HCT116 (cell line): Measurements from ENCODE around the gene RXFP4. TPM values are rescaled to one million over a fixed set of nuclear protein-coding genes. Genes with fewer than 3 reads are reported as not detected.

Source experiments
- ATAC-seq: fragments of 200-7000 bp; cut with Tn5 transposase; 2 replicates; pipeline ENCODE4 v1.9.1; 2020; ENCODE audit warnings: mild to moderate bottlenecking, moderate library complexity
- BruUV-seq: library from RNA; stranded (reverse); fragments of 400-500 nt; replicated peaks from 2 replicates; lab custom pipeline; 2021; lab: Mats Ljungman, UMichigan
- CTCF ChIA-PET: fragments of 300-600 bp; sonication (Branson Sonifier 250); formaldehyde crosslinking; loops from one replicate; lab custom pipeline; 2021; ENCODE audit warnings: antibody characterized with exemption; lab: Charles Lee
- POLR2A ChIA-PET: fragments of 300-600, 350-600 bp; sonication (Branson Sonifier 250); formaldehyde crosslinking; loops from one replicate; lab custom pipeline; 2021; ENCODE audit warnings: antibody characterized with exemption; lab: Charles Lee
- RAD21 ChIA-PET, 2 experiments: fragments of 300-600 bp; sonication (Branson Sonifier 250); formaldehyde crosslinking; loops; one replicate each; lab custom pipeline; 2023; ENCODE audit warnings: low total read pairs in 2 of 2; ENCODE audit not compliant: uncharacterized antibody in 2 of 2, unreplicated experiment in 2 of 2, low non-redundant PET in 1 of 2; lab: Charles Lee
- DNase-seq: peaks from one replicate; pipeline ENCODE4 v3.0.0-alpha.2; 2010; ENCODE audit warnings: low read depth, low spot score
- H2AFZ ChIP-seq: fragments of 200-600 bp; shearing (Covaris generic), sonication (generic); 2 replicates; pipeline ENCODE4 v1.6.1; 2017; ENCODE audit warnings: low read depth, mixed run types, mixed read lengths, antibody characterized with exemption, low read length; ENCODE audit not compliant: poor library complexity, severe bottlenecking
- H3K27ac ChIP-seq: 2 replicates; pipeline ENCODE4 v1.5.1; 2012; ENCODE audit warnings: low read depth, low read length
- H3K27me3 ChIP-seq: fragments of 200-600 bp; sonication (generic); 2 replicates; pipeline ENCODE4 v1.6.1; 2016; ENCODE audit warnings: mixed run types, low read length, mixed read lengths; ENCODE audit not compliant: insufficient read depth
- H3K36me3 ChIP-seq, 2 experiments: fragments of 200-500 bp in 1 of 2; fragments of 200-600 bp in 1 of 2; sonication (Bioruptor generic) in 1 of 2; sonication (generic) in 1 of 2; 2 replicates each; pipeline versions ENCODE4 v1.5.1 to v1.6.1; 2014 to 2016; ENCODE audit warnings: low read length in 2 of 2, inconsistent platforms in 1 of 2, mixed read lengths in 1 of 2, mixed run types in 1 of 2; ENCODE audit not compliant: insufficient read depth in 2 of 2, control insufficient read depth in 1 of 2
- H3K4me1 ChIP-seq, 2 experiments: fragments of 200-600 bp in 1 of 2; sonication (generic) in 1 of 2; 2 replicates each; pipeline versions ENCODE4 v1.5.1 to v1.6.1; 2012 to 2017; ENCODE audit warnings: low read length in 2 of 2, inconsistent platforms in 1 of 2, mild to moderate bottlenecking in 1 of 2, mixed read lengths in 1 of 2, mixed run types in 1 of 2, moderate library complexity in 1 of 2; ENCODE audit not compliant: insufficient read depth in 2 of 2, control insufficient read depth in 1 of 2
- H3K4me2 ChIP-seq: fragments of 200-600 bp; sonication (generic); 2 replicates; pipeline ENCODE4 v1.6.1; 2017; ENCODE audit warnings: mixed run types, low read length, mixed read lengths
- H3K4me3 ChIP-seq, 2 experiments: fragments of 200-600 bp in 1 of 2; sonication (generic) in 1 of 2; replicated peaks in 1 of 2; 2 replicates each; pipeline ENCODE4 v1.5.1; 2011 to 2016; ENCODE audit warnings: low read length in 2 of 2, control low read depth in 1 of 2, low read depth in 1 of 2, mild to moderate bottlenecking in 1 of 2, mixed read lengths in 1 of 2, mixed run types in 1 of 2
- H3K79me2 ChIP-seq: fragments of 200-600 bp; sonication (generic); 2 replicates; pipeline ENCODE4 v1.6.1; 2017; ENCODE audit warnings: mild to moderate bottlenecking, mixed run types, low read length, moderate library complexity, mixed read lengths; ENCODE audit not compliant: insufficient read depth
- H3K9ac ChIP-seq: fragments of 200-600 bp; sonication (generic); 2 replicates; pipeline ENCODE4 v1.6.1; 2016; ENCODE audit warnings: low read length, mixed read lengths
- H3K9me2 ChIP-seq: fragments of 200-600 bp; sonication (generic), shearing (Covaris generic); 2 replicates; pipeline ENCODE4 v1.6.1; 2017; ENCODE audit warnings: mixed run types, mild to moderate bottlenecking, moderate library complexity; ENCODE audit not compliant: insufficient read depth
- H3K9me3 ChIP-seq, 2 experiments: fragments of 200-500 bp in 1 of 2; fragments of 200-600 bp in 1 of 2; sonication (Bioruptor generic) in 1 of 2; sonication (generic) in 1 of 2; 2 replicates each; pipeline ENCODE4 v1.6.1; 2014 to 2017; ENCODE audit warnings: low read length in 2 of 2, mixed read lengths in 2 of 2, inconsistent platforms in 1 of 2, low read depth in 1 of 2, mild to moderate bottlenecking in 1 of 2, mixed run types in 1 of 2, moderate library complexity in 1 of 2; ENCODE audit not compliant: control insufficient read depth in 1 of 2, insufficient read depth in 1 of 2
- H4K20me1 ChIP-seq: fragments of 200-600 bp; sonication (generic), shearing (Covaris generic); 2 replicates; pipeline ENCODE4 v1.6.1; 2017; ENCODE audit warnings: mixed run types, mild to moderate bottlenecking, moderate library complexity; ENCODE audit not compliant: insufficient read depth
- ATF3 ChIP-seq: IDR thresholded peaks from 2 replicates; pipeline ENCODE4 v1.6.1; 2012
- EGR1 ChIP-seq: IDR thresholded peaks from 2 replicates; pipeline ENCODE4 v1.6.1; 2012; ENCODE audit warnings: low read depth
- EZH2phosphoT487 ChIP-seq: fragments of 200-600 bp; IDR thresholded peaks from 2 replicates; pipeline ENCODE4 v1.6.1; 2018; ENCODE audit warnings: antibody characterized with exemption, borderline replicate concordance
- JUND ChIP-seq: IDR thresholded peaks from 2 replicates; pipeline ENCODE4 v1.6.1; 2012
- POLR2AphosphoS5 ChIP-seq: IDR thresholded peaks from 2 replicates; pipeline ENCODE4 v1.6.1; 2011; ENCODE audit warnings: mild to moderate bottlenecking, low read depth, low read length, moderate library complexity
- RAD21 ChIP-seq: IDR thresholded peaks from 2 replicates; pipeline ENCODE4 v1.6.1; 2012; ENCODE audit warnings: low read depth, mild to moderate bottlenecking
- REST ChIP-seq: IDR thresholded peaks from 2 replicates; pipeline ENCODE4 v1.6.1; 2012; ENCODE audit warnings: low read depth
- SP1 ChIP-seq: IDR thresholded peaks from 2 replicates; pipeline ENCODE4 v1.6.1; 2012; ENCODE audit warnings: low read depth
- YY1 ChIP-seq: IDR thresholded peaks from 2 replicates; pipeline ENCODE4 v1.6.1; 2011; ENCODE audit warnings: low read length, low read depth, moderate library complexity, mild to moderate bottlenecking; ENCODE audit not compliant: insufficient replicate concordance; ENCODE audit errors: extremely low read depth
- intact Hi-C: fragments of 100-400 bp; cut with micrococcal nuclease; formaldehyde crosslinking; loops from 2 replicates; pipeline ENCODE4 v1.10.0; 2022
- total RNA-seq: library from RNA; stranded (reverse); gene quantifications from one replicate; pipeline ENCODE4 v1.2.1, GENCODE V29; 2021; ENCODE audit not compliant: unreplicated experiment

The RXFP4 gene
- total RNA-seq, 1 experiment from 2014 or later = 0.20 TPM

- Histone ChIP-seq H3K4me2 (no peak within 1 kb of the TSS; the same call in 1 of the 2 replicates), H3K4me1 (peaks cover 0 to 23% of the 10 kb centered on the region in 2 experiments; a peak in 2 of 4 replicates), H2AFZ (no peak within 1 kb of the TSS), H3K9me3 (no peaks in the 10 kb centered on the region), H4K20me1 (peaks cover 12% of the 10 kb centered on the region; the same call in 1 of the 2 replicates), H3K27ac (no peak within 1 kb of the TSS; the same call in 1 of the 2 replicates), H3K79me2 (peaks cover 21% of the 10 kb centered on the region; the same call in 1 of the 2 replicates), H3K9ac (no peak within 1 kb of the TSS), H3K36me3 (peaks cover 51 to 69% of the 10 kb centered on the region in 2 experiments)
- peak; percentile 57 for ATAC-seq
- no TSS peak for BruUV-seq
- ChIA-PET CTCF (no interaction called here), POLR2A (no interaction called here)
- intact Hi-C loops = no loop called here
- TF ChIP-seq EZH2phosphoT487 = no peak
- TF ChIP-seq EGR1 = no peak
- no peak for TF ChIP-seq REST
- TF ChIP-seq ATF3 = no peak
- TF ChIP-seq POLR2AphosphoS5 = no peak; the same call in 1 of the 2 replicates
- no peak for TF ChIP-seq SP1
- no peak for TF ChIP-seq RAD21
- TF ChIP-seq YY1 = no peak
- no peak for TF ChIP-seq JUND
- TF ChIP-seq, all 23 proteins: peak for 0
- Histone ChIP-seq H3K27me3 (no peaks in the 10 kb centered on the region), H3K9me2 (no peaks in the 10 kb centered on the region), H3K4me3 (no peak within 1 kb of the TSS)
- DNase-seq = no peak
- RAD21 ChIA-PET = interaction anchor here (0.5 to 0.6 kb wide), 2 partner anchors 414 to 420 kb away, joined by 4 read pairs; no protein-coding TSS in a partner anchor
Observed at GRCh38 chr1:155911156-155912055, 30.0 kb upstream of the RXFP4 start, which contains the start of gene RIT1. Gene RIT1, minus strand, starts transcription at chr1:155911349. Its CDS starts 588 bp downstream, at chr1:155910761.
